GM12865 (cell line): ENCODE results near the gene ATP8A2.

Experiments
- DNase-seq: peaks from one replicate; pipeline ENCODE4 v3.0.0; 2010; ENCODE audit warnings: low read depth
- H3K4me3 ChIP-seq: 2 replicates; pipeline ENCODE4 v1.5.1; 2011; ENCODE audit warnings: mild to moderate bottlenecking, low read depth, low read length, control low read depth
- CTCF ChIP-seq: IDR thresholded peaks from 2 replicates; pipeline ENCODE4 v1.5.1; 2011; ENCODE audit warnings: low read length, control low read depth, low read depth, inconsistent platforms; ENCODE audit not compliant: insufficient read depth; ENCODE audit errors: missing control alignments

Gene ATP8A2

GRCh38 chr13:25619897-25620296, 248.1 kb downstream of the ATP8A2 start:
- DNase-seq: no peak
- TF ChIP-seq CTCF: no peak
- no peak overlapping the region for H3K4me3 ChIP-seq

GRCh38 chr13:25625414-25625813, 253.6 kb downstream of the ATP8A2 start:
- H3K4me3 ChIP-seq: no peak overlapping the region
- TF ChIP-seq CTCF: no peak
- no peak for DNase-seq

- no peak for DNase-seq
- H3K4me3 ChIP-seq: no peak overlapping the region
- TF ChIP-seq CTCF: no peak
Measured at GRCh38 chr13:25630329-25630900, 258.6 kb downstream of the ATP8A2 start.

- no peak for DNase-seq
- H3K4me3 ChIP-seq: no peak overlapping the region
Measured at GRCh38 chr13:25632166-25632888, 260.6 kb downstream of the ATP8A2 start.

GRCh38 chr13:25633093-25633492, 261.3 kb downstream of the ATP8A2 start:
- no peak overlapping the region for H3K4me3 ChIP-seq
- TF ChIP-seq CTCF: no peak
- DNase-seq: no peak

More at GRCh38 chr13:25632166-25632888, 260.6 kb downstream of the ATP8A2 start:
- TF ChIP-seq CTCF: no peak

GRCh38 chr13:25645681-25646080, 273.9 kb downstream of the ATP8A2 start:
- TF ChIP-seq CTCF: no peak
- H3K4me3 ChIP-seq: no peak overlapping the region
- no peak for DNase-seq
